Measurements from ENCODE around the gene NINJ2.

NINJ2 gene

GRCh38 chr12:535396-535795 lies 127.8 kb downstream of the NINJ2 start:
- H3K27me3 ChIP-seq (replicated peaks; ENCODE audit: control insufficient read depth, insufficient read depth, low read length) = no peaks in the 10 kb centered on the region; the same call in none of the 2 replicates
- no peak for TF ChIP-seq CTCF (IDR thresholded peaks at IDR 0.05; ENCODE audit: insufficient read depth, low read length, poor library complexity, severe bottlenecking)
- no peak for DNase-seq (ENCODE audit: extremely low read depth, insufficient read length)

GRCh38 chr12:534216-534615 lies 129.0 kb downstream of the NINJ2 start:
- Histone ChIP-seq H3K27me3 (replicated peaks; ENCODE audit: control insufficient read depth, insufficient read depth, low read length) (no peaks in the 10 kb centered on the region; the same call in none of the 2 replicates), H3K4me3 (replicated peaks; ENCODE audit: low read depth, low read length) (no peak overlapping the region), H3K36me3 (ENCODE audit: control insufficient read depth, insufficient read depth, low read length) (no peaks in the 10 kb centered on the region)
- no peak for TF ChIP-seq CTCF (IDR thresholded peaks at IDR 0.05; ENCODE audit: insufficient read depth, low read length, poor library complexity, severe bottlenecking)
- no peak for DNase-seq (ENCODE audit: extremely low read depth, insufficient read length)

More at GRCh38 chr12:535396-535795, 127.8 kb downstream of the NINJ2 start:
- Histone ChIP-seq H3K4me3 (replicated peaks; ENCODE audit: low read depth, low read length) (no peak overlapping the region), H3K36me3 (ENCODE audit: control insufficient read depth, insufficient read depth, low read length) (no peaks in the 10 kb centered on the region)

GRCh38 chr12:533718-534117 lies 129.5 kb downstream of the NINJ2 start:
- DNase-seq (ENCODE audit: extremely low read depth, insufficient read length) = no peak
- H3K27me3 ChIP-seq (replicated peaks; ENCODE audit: control insufficient read depth, insufficient read depth, low read length) = no peaks in the 10 kb centered on the region; the same call in none of the 2 replicates
- no peak overlapping the region for H3K4me3 ChIP-seq (replicated peaks; ENCODE audit: low read depth, low read length)
- no peak for TF ChIP-seq CTCF (IDR thresholded peaks at IDR 0.05; ENCODE audit: insufficient read depth, low read length, poor library complexity, severe bottlenecking)
- no peaks in the 10 kb centered on the region for H3K36me3 ChIP-seq (ENCODE audit: control insufficient read depth, insufficient read depth, low read length)

GRCh38 chr12:532908-533565 lies 130.2 kb downstream of the NINJ2 start:
- no peak for TF ChIP-seq CTCF (IDR thresholded peaks at IDR 0.05; ENCODE audit: insufficient read depth, low read length, poor library complexity, severe bottlenecking)
- no peak for DNase-seq (ENCODE audit: extremely low read depth, insufficient read length)
- Histone ChIP-seq H3K4me3 (replicated peaks; ENCODE audit: low read depth, low read length) (no peak overlapping the region), H3K27me3 (replicated peaks; ENCODE audit: control insufficient read depth, insufficient read depth, low read length) (no peaks in the 10 kb centered on the region; the same call in 1 of the 2 replicates), H3K36me3 (ENCODE audit: control insufficient read depth, insufficient read depth, low read length) (no peaks in the 10 kb centered on the region)

- Histone ChIP-seq H3K27me3 (replicated peaks; ENCODE audit: control insufficient read depth, insufficient read depth, low read length) (no peaks in the 10 kb centered on the region; the same call in none of the 2 replicates), H3K36me3 (ENCODE audit: control insufficient read depth, insufficient read depth, low read length) (no peaks in the 10 kb centered on the region), H3K4me3 (replicated peaks; ENCODE audit: low read depth, low read length) (no peak overlapping the region)
- no peak for TF ChIP-seq CTCF (IDR thresholded peaks at IDR 0.05; ENCODE audit: insufficient read depth, low read length, poor library complexity, severe bottlenecking)
- no peak for DNase-seq (ENCODE audit: extremely low read depth, insufficient read length)
Measured at GRCh38 chr12:531951-532585, 131.2 kb downstream of the NINJ2 start.
